Measurements from ENCODE around the gene PSMD10.

The PSMD10 gene

DNA sequence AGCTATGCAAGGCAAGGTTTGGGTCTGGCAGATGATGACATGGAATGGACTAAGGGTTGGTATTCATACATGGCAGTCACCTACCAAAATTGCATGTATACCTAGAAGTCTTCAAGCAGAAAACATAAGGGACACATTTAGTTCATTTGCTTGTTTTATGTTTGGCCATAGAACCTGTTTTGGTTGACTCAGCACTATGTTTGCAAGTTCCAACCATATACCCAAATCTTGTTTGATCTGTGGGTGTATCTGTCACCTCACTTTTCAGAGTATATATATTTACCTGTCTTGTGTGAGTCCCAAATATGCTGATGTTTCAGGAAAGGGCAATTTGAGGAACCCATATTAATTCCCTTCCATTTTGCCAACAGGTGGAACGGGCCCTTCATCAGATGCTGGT is 39.5 kb upstream of the PSMD10 start:
- H3K4me3 ChIP-seq (ENCODE audit: low read length): no peak overlapping the region
- DNase-seq (ENCODE audit: low read depth): no peak
- TF ChIP-seq, protein P1, sequence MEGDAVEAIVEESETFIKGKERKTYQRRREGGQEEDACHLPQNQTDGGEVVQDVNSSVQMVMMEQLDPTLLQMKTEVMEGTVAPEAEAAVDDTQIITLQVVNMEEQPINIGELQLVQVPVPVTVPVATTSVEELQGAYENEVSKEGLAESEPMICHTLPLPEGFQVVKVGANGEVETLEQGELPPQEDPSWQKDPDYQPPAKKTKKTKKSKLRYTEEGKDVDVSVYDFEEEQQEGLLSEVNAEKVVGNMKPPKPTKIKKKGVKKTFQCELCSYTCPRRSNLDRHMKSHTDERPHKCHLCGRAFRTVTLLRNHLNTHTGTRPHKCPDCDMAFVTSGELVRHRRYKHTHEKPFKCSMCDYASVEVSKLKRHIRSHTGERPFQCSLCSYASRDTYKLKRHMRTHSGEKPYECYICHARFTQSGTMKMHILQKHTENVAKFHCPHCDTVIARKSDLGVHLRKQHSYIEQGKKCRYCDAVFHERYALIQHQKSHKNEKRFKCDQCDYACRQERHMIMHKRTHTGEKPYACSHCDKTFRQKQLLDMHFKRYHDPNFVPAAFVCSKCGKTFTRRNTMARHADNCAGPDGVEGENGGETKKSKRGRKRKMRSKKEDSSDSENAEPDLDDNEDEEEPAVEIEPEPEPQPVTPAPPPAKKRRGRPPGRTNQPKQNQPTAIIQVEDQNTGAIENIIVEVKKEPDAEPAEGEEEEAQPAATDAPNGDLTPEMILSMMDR (conservative IDR thresholded peaks at IDR 0.05; ENCODE audit: low read depth, low read length): no peak

GRCh38 chrX:108127152-108127551 is 35.8 kb upstream of the PSMD10 start:
- TF ChIP-seq, protein P1 (conservative IDR thresholded peaks at IDR 0.05; ENCODE audit: low read depth, low read length): no peak
- DNase-seq (ENCODE audit: low read depth): no peak
- no peak overlapping the region for H3K4me3 ChIP-seq (ENCODE audit: low read length)

- TF ChIP-seq, protein P1 (conservative IDR thresholded peaks at IDR 0.05; ENCODE audit: low read depth, low read length): no peak
- no peak for DNase-seq (ENCODE audit: low read depth)
- H3K4me3 ChIP-seq (ENCODE audit: low read length): no peak overlapping the region
These were observed 35.3 kb upstream of the PSMD10 start for GRCh38 chrX:108126661-108127060.

GRCh38 chrX:108123591-108124366 is 32.4 kb upstream of the PSMD10 start:
- no peak overlapping the region for H3K4me3 ChIP-seq (ENCODE audit: low read length)
- TF ChIP-seq, protein P1 (conservative IDR thresholded peaks at IDR 0.05; ENCODE audit: low read depth, low read length): no peak
- DNase-seq (ENCODE audit: low read depth): no peak

- TF ChIP-seq, protein P1 (conservative IDR thresholded peaks at IDR 0.05; ENCODE audit: low read depth, low read length): no peak
- peak; percentile 30 for DNase-seq (ENCODE audit: low read depth)
- no peak overlapping the region for H3K4me3 ChIP-seq (ENCODE audit: low read length)
These were observed 31.4 kb upstream of the PSMD10 start for GRCh38 chrX:108122748-108123147.

- DNase-seq (ENCODE audit: low read depth): no peak
- TF ChIP-seq, protein P1 (conservative IDR thresholded peaks at IDR 0.05; ENCODE audit: low read depth, low read length): no peak
- H3K4me3 ChIP-seq (ENCODE audit: low read length): no peak overlapping the region
These were observed 29.9 kb upstream of the PSMD10 start for GRCh38 chrX:108121291-108121690.

- TF ChIP-seq, protein P1 (conservative IDR thresholded peaks at IDR 0.05; ENCODE audit: low read depth, low read length): no peak
- no peak overlapping the region for H3K4me3 ChIP-seq (ENCODE audit: low read length)
- DNase-seq (ENCODE audit: low read depth): no peak
These were observed 26.6 kb upstream of the PSMD10 start for GRCh38 chrX:108117988-108118387.

Measured in retinal pigment epithelial cell (primary cell).